Omental fat pad (tissue), 4 donors: ENCODE measurements around the gene RASA4. TPM values are rescaled to one million over a fixed set of nuclear protein-coding genes. Genes with fewer than 3 reads are reported as not detected.
"Not testable (repeated sequence)": the region's sequence is repeated elsewhere in the genome, so short reads cannot be mapped to it uniquely, and the experiment has no call there.

Experiments
- ATAC-seq: fragments of 150-250 bp; one replicate; pipeline ENCODE4 v1.9.1; 2016; ENCODE audit warnings: mild to moderate bottlenecking, moderate library complexity; ENCODE audit not compliant: low FRiP score
- DNase-seq: peaks from one replicate; pipeline ENCODE4 v3.0.0-alpha.2; 2019; ENCODE audit warnings: low spot score
- total RNA-seq, 4 donors: library from RNA; depleted of rRNA; stranded (reverse); fragments of >200 nt; gene quantifications; one replicate each; pipeline ENCODE4 v1.1.0, GENCODE V29; 2016

RASA4 gene
- total RNA-seq, 4 donors from 2014 or later, result 13.9 to 56.0 (median 25.5) TPM

- DNase-seq (peak; percentile 58), ATAC-seq (peak; percentile 99)
Observed at GRCh38 chr7:102572261-102573239, 44.0 kb downstream of the RASA4 start, which contains the start of gene POLR2J3. Gene POLR2J3, minus strand, starts transcription at chr7:102572583. Its CDS starts 62 bp downstream, at chr7:102572521.

GRCh38 chr7:102568620-102569019 is 47.9 kb downstream of the RASA4 start:
- DNase-seq, ATAC-seq: not testable (repeated sequence)

- not testable (repeated sequence) for ATAC-seq
Observed at GRCh38 chr7:102550808-102551422, 65.6 kb downstream of the RASA4 start, which contains the start of gene SPDYE2. Gene SPDYE2, plus strand, starts transcription at chr7:102551226. Its CDS starts 2,030 bp downstream, at chr7:102553256.

GRCh38 chr7:102546353-102546752 is 70.2 kb downstream of the RASA4 start:
- DNase-seq, ATAC-seq: not testable (repeated sequence)

More at GRCh38 chr7:102550808-102551422, 65.6 kb downstream of the RASA4 start, which contains the start of gene SPDYE2:
- not testable (repeated sequence) for DNase-seq

GRCh38 chr7:102545288-102545687 is 71.3 kb downstream of the RASA4 start:
- not testable (repeated sequence) for ATAC-seq, DNase-seq

GRCh38 chr7:102544372-102544771 is 72.2 kb downstream of the RASA4 start:
- ATAC-seq, DNase-seq: not testable (repeated sequence)

- DNase-seq, ATAC-seq: not testable (repeated sequence)
Observed at GRCh38 chr7:102543596-102543995, 73.0 kb downstream of the RASA4 start, which contains the start of gene UPK3BL2. Gene UPK3BL2, minus strand, starts transcription at chr7:102543696. Its CDS starts 60 bp downstream, at chr7:102543636.

GRCh38 chr7:102542771-102543170 is 73.8 kb downstream of the RASA4 start:
- not testable (repeated sequence) for DNase-seq, ATAC-seq

- DNase-seq, ATAC-seq: not testable (repeated sequence)
Observed at GRCh38 chr7:102542083-102542482, 74.5 kb downstream of the RASA4 start.

- DNase-seq, ATAC-seq: not testable (repeated sequence)
Observed at GRCh38 chr7:102540604-102541003, 76.0 kb downstream of the RASA4 start.

- not testable (repeated sequence) for ATAC-seq
Observed at GRCh38 chr7:102535062-102535615, 81.4 kb downstream of the RASA4 start.

GRCh38 chr7:102532127-102532526 is 84.4 kb downstream of the RASA4 start:
- peak; percentile 2 for ATAC-seq
- DNase-seq, result not testable (repeated sequence)

More at GRCh38 chr7:102535062-102535615, 81.4 kb downstream of the RASA4 start:
- not testable (repeated sequence) for DNase-seq

GRCh38 chr7:102531583-102531982 is 85.0 kb downstream of the RASA4 start:
- DNase-seq (peak; percentile 40), ATAC-seq (peak; percentile 27)

- not testable (repeated sequence) for DNase-seq, ATAC-seq
Observed at GRCh38 chr7:102527822-102528793, 88.4 kb downstream of the RASA4 start.

- not testable (repeated sequence) for DNase-seq, ATAC-seq
Observed at GRCh38 chr7:102527182-102527581, 89.4 kb downstream of the RASA4 start.

- DNase-seq, ATAC-seq: not testable (repeated sequence)
Observed at GRCh38 chr7:102524803-102525202, 91.8 kb downstream of the RASA4 start.
